HG03025 (cell line): Measurements from ENCODE around the gene IFT57.
"Not testable (repeated sequence)": the region's sequence is repeated elsewhere in the genome, so short reads cannot be mapped to it uniquely, and the experiment has no call there.

Experiments
- ATAC-seq: cut with Tn5 transposase; IDR thresholded peaks from one replicate; pipeline ENCODE4 v1.9.1; 2021; ENCODE audit warnings: mild to moderate bottlenecking, moderate library complexity; ENCODE audit not compliant: unreplicated experiment, low FRiP score

IFT57 gene

GRCh38 chr3:108221911-108222852, at the start of gene IFT57:
TSS of gene IFT57 (minus strand) at chr3:108222424. CDS start at chr3:108222322, 102 bp downstream.
- ATAC-seq: peak; percentile 92

GRCh38 chr3:108271626-108272025, 49.4 kb upstream of the IFT57 start:
- ATAC-seq: no peak

- ATAC-seq: not testable (repeated sequence)
Measured at GRCh38 chr3:108268235-108268634, 46.0 kb upstream of the IFT57 start.

GRCh38 chr3:108264534-108265298, 42.5 kb upstream of the IFT57 start:
- not testable (repeated sequence) for ATAC-seq

DNA sequence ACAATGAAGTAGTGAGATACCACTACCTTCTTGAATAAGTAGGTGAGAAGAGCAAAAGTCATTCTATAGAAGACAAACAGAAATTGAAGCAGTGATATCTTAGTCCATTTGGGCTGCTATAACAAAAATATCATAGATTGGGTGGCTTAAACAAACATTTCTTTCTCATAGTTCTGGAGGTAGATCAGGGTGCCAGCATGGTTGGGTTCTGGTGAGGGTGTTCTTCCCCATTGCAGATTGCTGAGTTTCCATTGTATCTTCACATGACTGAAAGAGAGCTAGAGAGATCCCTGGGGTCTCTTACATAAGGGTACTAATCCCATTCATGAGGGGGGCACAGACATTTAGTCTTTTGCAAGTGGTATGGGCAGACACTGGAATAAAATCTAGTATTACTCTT, 32.9 kb upstream of the IFT57 start:
- no peak for ATAC-seq

DNA sequence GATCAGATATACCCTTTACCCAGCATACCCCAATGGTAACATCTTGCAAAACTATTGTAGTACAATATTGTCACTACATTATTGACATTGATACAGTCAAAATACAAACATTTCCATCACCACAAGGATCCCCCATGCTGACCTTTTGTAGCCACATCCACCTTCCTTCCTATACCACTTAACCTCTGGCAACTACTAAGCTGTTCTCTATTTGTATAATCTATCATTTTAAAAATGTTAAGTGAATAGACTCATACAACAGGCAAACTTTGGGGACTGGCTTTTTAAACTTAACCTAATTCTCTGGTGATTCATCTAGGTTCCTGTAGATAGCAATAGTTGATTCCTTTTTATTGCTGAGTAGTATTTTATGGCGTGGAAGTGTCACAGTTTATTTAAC, 29.6 kb upstream of the IFT57 start:
- no peak for ATAC-seq

- ATAC-seq: no peak
Measured at GRCh38 chr3:108251265-108251664, 29.0 kb upstream of the IFT57 start.

DNA sequence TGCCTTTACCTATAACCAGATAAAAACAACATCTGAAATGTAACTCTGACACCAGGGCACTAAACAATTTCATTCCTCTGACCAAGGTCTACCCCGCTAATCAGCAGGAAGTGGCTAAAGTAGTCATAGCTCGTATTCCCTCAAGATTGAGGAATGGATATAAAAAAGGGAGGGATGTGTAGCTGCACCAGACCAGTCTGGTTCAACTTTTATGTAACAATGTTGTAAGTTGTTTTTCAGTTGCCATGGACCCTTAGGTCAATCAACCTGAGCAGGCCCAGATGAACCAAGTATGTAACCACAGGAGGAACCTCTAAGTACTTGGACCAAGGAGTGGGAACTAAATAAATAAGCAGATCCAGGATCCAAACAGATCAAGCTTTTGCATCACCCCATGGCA, 28.4 kb upstream of the IFT57 start:
- ATAC-seq: no peak

DNA sequence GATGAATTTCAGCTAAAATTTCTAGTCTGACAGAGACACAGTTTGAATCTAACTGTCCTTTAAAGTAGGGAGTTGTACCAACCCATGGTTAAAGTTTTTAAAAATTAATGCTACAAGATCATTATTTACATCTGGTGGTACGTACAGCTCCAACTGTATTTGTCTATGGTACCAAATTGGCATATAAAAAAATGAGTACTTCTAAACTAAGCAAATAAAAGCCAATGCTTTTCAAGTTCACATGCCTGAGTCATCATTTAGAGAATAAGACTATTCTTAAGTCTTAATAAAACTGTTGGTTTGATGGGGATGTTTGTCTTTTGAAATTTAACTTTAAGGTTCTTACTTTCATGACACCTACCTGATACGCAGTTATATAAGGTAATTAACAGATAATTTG, 21.0 kb upstream of the IFT57 start:
- ATAC-seq: no peak

GRCh38 chr3:108242776-108243175, 20.6 kb upstream of the IFT57 start:
- ATAC-seq: no peak

DNA sequence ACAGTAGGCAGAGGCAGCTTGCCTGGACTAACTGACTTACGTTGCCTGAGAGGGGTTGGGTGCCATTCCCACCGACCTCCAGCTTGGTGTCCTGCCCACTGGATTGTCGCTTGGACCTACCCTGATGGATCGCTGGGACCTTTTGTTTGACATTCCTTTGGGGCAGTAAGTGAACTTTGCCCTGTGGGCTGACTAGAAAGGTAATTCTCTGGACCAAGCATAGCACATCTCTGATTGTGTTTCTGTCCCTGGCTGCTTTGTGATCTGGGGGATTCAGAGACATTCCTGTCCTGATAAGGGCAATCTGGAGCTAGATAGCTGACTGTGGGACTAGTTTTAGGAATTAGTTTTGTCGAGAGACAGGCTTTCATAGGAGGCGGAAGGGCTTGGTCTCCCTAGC, 19.5 kb upstream of the IFT57 start:
- ATAC-seq: no peak

DNA sequence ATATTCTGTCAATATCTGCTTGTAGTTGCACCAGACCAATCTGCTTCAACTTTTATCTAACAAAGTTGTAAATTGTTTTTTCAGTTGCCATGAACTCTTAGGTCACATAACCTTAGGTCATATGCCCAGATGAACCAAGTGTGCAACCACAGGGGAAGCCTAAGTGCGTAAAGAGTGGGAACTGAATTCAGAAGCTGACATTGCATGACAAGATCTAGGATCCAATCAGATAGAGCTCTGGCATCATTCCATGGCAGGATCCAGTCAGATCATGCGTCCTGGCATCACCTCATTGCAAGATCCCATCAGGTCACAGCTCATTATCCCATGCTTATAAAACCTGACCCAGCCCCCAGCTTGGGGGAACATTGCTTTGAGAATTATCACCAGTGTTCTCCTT, 18.9 kb upstream of the IFT57 start:
- ATAC-seq: no peak

DNA sequence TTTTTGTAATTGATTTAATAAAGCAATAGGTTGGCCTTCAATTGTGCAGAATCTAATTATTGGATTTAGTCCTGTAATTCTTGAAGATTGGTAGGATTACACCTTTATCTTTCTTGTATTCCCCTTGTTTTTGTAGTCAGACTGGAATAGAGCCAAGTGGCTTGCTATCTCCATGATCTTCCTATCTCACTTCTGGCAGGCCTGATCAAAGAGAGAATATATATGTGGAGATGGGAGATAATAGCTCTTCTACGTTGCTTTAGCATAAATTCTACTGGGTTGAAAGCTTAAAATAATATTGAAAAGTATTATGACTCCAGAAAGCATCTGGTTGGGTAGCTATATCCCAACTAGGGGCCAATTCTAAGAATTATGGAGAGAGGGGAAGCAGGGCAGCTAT, 16.9 kb upstream of the IFT57 start:
- ATAC-seq: no peak

DNA sequence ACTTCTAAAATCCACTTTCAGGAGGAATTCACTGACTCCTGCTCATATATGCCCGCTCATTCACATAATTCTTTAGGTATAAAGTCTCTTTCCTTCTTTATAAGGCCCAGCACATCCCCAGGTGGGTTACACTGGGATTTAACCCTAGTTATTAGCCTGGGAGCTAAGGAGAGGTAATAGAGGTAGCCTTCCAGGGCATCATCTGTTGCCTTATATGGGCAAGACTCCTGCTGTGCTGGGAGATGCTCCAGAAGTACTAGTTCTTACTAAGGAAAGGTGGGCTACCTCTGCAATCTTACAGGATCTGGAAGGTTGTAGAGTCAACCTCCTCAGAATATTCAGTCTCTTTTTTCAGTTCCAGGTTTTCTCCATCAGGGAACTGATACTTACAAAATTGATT, 13.1 kb upstream of the IFT57 start:
- no peak for ATAC-seq

DNA sequence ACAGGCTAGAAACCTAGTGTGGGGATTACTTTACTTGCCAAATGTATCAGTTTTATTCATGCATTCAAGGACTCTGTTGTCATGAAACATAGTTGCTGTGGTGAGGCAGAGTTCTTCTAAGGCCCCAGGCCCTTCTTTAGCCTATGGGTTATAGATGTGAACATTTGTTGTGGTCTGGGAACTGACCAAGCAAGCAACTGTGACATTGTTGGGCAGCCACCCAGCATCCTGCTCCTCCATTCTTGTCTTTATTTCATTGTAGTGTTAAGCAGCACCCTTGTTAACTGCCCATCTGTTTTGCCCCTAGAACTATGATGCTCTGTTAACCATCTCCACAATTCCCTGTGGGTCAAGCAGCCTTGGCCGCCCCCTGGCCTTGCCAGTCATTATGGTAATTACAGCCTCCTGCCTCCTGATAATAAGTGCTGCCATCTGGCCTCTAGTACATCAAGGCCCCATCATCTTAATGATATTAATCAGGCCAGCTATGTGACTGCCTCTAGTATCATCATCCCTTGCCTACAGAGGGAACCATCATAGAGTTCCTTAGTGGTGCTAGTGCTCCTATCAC, 12.2 kb upstream of the IFT57 start:
- ATAC-seq: no peak

DNA sequence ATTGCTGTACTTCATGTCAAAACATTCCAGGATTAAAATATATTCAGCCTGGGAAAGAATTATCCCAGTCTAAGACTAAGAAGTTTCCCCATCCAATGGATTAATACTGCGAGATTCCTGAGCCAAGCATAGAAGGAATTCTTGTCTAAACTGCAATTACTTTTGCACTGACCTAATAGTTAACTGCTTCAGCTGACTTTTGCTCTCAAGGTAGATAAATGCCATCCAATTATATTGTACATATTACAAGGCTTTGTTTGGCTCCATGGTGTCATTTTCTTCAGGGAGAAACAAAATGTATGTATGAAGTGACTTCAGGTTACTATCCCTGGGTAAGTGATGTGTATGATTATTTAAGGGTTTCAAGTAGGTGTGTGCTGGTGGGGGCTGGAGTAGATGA, 6.1 kb upstream of the IFT57 start:
- no peak for ATAC-seq

DNA sequence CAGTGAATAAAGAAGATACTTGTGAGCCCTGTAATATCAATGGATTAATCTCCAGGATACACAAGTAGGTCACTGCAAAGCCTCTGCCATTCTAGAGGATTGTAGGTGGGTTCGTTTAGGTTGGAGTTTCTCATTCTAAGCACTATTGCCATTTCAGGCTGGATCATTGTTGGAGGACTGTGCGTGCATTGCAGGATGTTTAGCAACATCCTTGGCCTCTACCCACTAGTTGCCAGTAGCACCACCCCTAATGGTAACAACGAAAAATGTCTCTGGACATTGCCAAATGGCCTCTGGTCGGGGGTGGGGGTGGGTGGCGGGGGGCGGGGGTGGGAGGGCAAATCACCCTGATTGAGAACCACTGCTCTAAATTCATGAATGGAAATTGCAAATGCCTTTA, 4.9 kb upstream of the IFT57 start:
- no peak for ATAC-seq

DNA sequence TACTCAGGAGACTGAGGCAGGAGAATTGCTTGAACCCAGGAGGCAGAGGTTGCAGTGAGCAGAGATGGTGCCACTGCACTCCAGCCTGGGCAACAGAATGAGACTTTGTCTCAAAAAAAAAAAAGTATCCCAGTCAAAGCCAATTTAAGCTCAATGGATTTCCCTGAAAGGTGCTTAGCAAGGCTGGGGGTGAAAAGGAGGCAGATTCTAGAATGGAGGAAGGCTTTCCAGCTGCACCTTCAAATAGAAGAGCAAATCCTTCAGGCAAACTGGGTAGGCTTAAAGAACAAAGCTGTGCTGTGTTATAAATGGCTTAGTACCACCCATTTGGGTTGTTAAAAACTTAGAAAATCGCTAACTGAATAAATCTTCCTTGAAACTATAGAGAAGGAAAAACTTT, 3.0 kb upstream of the IFT57 start:
- no peak for ATAC-seq

DNA sequence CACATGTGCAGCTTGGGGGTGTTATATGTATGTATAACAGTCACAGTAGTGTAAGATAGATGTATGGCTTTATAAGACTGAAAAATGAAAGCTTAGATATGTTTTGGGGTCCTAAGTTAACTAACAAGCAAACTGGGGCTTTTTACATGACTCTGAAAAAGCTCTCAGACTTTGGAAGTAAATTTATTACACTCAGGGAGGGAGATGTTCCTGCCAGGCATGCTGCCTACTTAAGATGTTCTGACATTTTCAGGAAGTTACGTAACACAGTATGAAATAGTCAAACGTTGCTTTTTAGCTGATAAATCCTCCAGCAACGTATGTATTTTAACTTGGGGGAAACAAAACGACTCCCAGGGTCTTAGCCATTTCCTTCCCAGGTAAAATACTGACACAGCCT, 1.7 kb upstream of the IFT57 start:
- no peak for ATAC-seq

DNA sequence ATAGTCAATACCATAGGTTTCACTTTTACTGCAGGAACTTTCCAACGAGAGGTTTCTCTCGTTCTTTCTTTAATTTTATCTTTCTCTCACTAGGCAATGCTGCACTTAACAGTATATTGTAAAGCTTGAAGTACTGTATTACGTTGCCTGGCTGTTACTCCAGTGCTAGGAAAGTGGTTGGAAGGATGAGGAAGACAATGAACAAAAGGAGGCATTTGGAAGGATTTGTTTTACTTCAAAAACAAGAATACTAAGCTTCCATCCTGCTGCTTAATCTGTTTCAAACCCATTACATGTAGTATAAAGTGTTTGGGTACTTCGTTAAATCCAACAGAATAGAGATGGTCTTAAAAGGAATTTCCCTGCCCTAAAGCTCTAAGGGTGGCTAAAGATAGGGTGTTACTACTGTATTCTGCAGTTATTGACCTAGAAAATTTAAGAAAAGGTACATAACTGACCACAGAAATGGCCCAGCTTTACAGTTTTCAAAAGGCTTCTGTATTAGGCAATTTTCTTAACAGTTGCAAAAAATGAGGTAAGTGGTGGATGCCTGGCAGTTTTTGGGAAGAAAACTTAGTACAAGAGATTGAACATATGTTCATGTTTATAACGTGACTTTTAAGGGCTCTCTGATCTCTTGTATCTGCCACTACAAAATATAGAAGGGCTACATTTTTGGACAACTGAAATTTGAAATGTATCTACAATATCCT, 785 bp upstream of the IFT57 start:
- ATAC-seq: no peak

GRCh38 chr3:108221393-108221792, 831 bp downstream of the IFT57 start:
- no peak for ATAC-seq
